ENCODE measurements around the gene HIKESHI.

GRCh38 chr11:86372041-86372440, 70.0 kb downstream of the HIKESHI start:
- TF ChIP-seq EZH2phosphoT487 (IDR thresholded peaks at IDR 0.05; ENCODE audit: insufficient read depth, low read depth) (no peak), EZH2 (IDR thresholded peaks at IDR 0.05; ENCODE audit: insufficient read depth, poor library complexity, severe bottlenecking) (no peak)

All from GM23248 (cell line).